Trophoblast cell (in vitro differentiated cells and primary cell): Measurements from ENCODE around the gene MST1.

Experiments used
- DNase-seq, 2 donors: peaks; one replicate each; pipeline ENCODE4 v3.0.0-alpha.2; 2016
- H2AFZ ChIP-seq: 2 replicates; pipeline ENCODE4 v1.6.1; 2013; ENCODE audit warnings: low read length, moderate library complexity, mild to moderate bottlenecking; ENCODE audit not compliant: insufficient read depth, poor library complexity
- H2AK5ac ChIP-seq: 2 replicates; pipeline ENCODE4 v1.6.1; 2013; ENCODE audit warnings: mild to moderate bottlenecking, low read length
- H2BK120ac ChIP-seq: 2 replicates; pipeline ENCODE4 v1.6.1; 2013; ENCODE audit warnings: low read length, mild to moderate bottlenecking, moderate library complexity; ENCODE audit not compliant: insufficient read depth, poor library complexity
- H2BK12ac ChIP-seq: 2 replicates; pipeline ENCODE4 v1.6.1; 2013; ENCODE audit warnings: mild to moderate bottlenecking, low read length, moderate library complexity
- H2BK5ac ChIP-seq: 2 replicates; pipeline ENCODE4 v1.6.1; 2013; ENCODE audit warnings: low read length, low read depth, moderate library complexity, mild to moderate bottlenecking; ENCODE audit not compliant: poor library complexity
- H3K14ac ChIP-seq: 2 replicates; pipeline ENCODE4 v1.6.1; 2013; ENCODE audit warnings: mild to moderate bottlenecking, low read length
- H3K18ac ChIP-seq: 2 replicates; pipeline ENCODE4 v1.6.1; 2013; ENCODE audit warnings: mild to moderate bottlenecking, low read length
- H3K23ac ChIP-seq: 2 replicates; pipeline ENCODE4 v1.6.1; 2013; ENCODE audit warnings: low read length
- H3K27ac ChIP-seq: 2 replicates; pipeline ENCODE4 v1.5.1; 2013; ENCODE audit warnings: low read depth, mild to moderate bottlenecking, inconsistent platforms, low read length, moderate library complexity
- H3K27me3 ChIP-seq: 2 replicates; pipeline ENCODE4 v1.6.1; 2013; ENCODE audit warnings: inconsistent platforms, mild to moderate bottlenecking, low read length, moderate library complexity; ENCODE audit not compliant: insufficient read depth
- H3K36me3 ChIP-seq, 2 experiments: 1 replicate in 1 of 2; 2 replicates in 1 of 2; pipeline ENCODE4 v1.6.1; 2013; ENCODE audit warnings: low read length in 2 of 2, mild to moderate bottlenecking in 2 of 2, moderate library complexity in 1 of 2; ENCODE audit not compliant: insufficient read depth in 2 of 2, control insufficient read depth in 1 of 2
- H3K4ac ChIP-seq: 2 replicates; pipeline ENCODE4 v1.6.1; 2013; ENCODE audit warnings: low read depth, mild to moderate bottlenecking, low read length, moderate library complexity
- H3K4me1 ChIP-seq, 2 experiments: 1 replicate in 1 of 2; 2 replicates in 1 of 2; pipeline ENCODE4 v1.6.1; 2013; ENCODE audit warnings: low read length in 2 of 2, mild to moderate bottlenecking in 2 of 2, moderate library complexity in 1 of 2; ENCODE audit not compliant: insufficient read depth in 2 of 2, control insufficient read depth in 1 of 2
- H3K4me2 ChIP-seq: 2 replicates; pipeline ENCODE4 v1.6.1; 2013; ENCODE audit warnings: inconsistent platforms, mild to moderate bottlenecking, low read length, moderate library complexity
- H3K4me3 ChIP-seq: 2 replicates; pipeline ENCODE4 v1.5.1; 2013; ENCODE audit warnings: mild to moderate bottlenecking, low read depth, low read length, inconsistent platforms
- H3K79me1 ChIP-seq: one replicate; pipeline ENCODE4 v1.6.1; 2013; ENCODE audit warnings: low read length
- H3K79me2 ChIP-seq: 2 replicates; pipeline ENCODE4 v1.6.1; 2013; ENCODE audit warnings: low read length, mild to moderate bottlenecking; ENCODE audit not compliant: control insufficient read depth, insufficient read depth, poor library complexity
- H3K9ac ChIP-seq: 2 replicates; pipeline ENCODE4 v1.6.1; 2013; ENCODE audit warnings: mild to moderate bottlenecking, low read length
- H3K9me3 ChIP-seq: 2 replicates; pipeline ENCODE4 v1.6.1; 2013; ENCODE audit warnings: low read depth, mild to moderate bottlenecking, control low read depth, inconsistent platforms, low read length; ENCODE audit not compliant: insufficient read depth
- H4K12ac ChIP-seq: 2 replicates; pipeline ENCODE4 v1.6.1; 2013; ENCODE audit warnings: low read depth, mild to moderate bottlenecking, low read length, moderate library complexity
- H4K8ac ChIP-seq: 2 replicates; pipeline ENCODE4 v1.6.1; 2013; ENCODE audit warnings: low read depth, mild to moderate bottlenecking, low read length, moderate library complexity
- H4K91ac ChIP-seq: one replicate; pipeline ENCODE4 v1.6.1; 2013; ENCODE audit warnings: low read depth, mild to moderate bottlenecking, low read length, moderate library complexity
- WGBS: extraction: QIAGEN DNeasy Blood & Tissue Kit; methylation state at CpG from one replicate; pipeline ENCODE4 v1.1.7; 2013; ENCODE audit warnings: missing lambda C conversion rate; ENCODE audit not compliant: insufficient read length, insufficient coverage; ENCODE audit errors: extremely low coverage; 5-methylcytosine and 5-hydroxymethylcytosine counted together

Gene MST1

DNA sequence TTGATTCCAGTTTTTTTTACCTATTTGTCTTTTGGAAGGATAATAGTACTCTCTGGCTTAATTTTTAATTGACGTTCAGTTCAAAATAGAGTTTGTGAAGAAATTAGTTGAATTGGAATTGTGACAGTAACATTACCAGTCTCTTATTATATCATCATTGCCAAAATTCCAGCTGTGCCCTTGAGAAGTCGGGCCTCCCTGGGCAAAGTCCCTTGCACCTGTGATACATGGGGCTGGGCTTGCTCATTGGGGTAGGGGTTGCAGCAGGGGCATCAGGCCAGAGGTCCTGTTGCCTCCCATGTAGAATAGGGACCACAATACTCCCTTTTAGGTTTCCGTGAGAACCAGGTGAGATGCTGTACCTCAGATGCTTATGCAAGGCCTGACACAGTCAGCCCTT is 43.0 kb downstream of the MST1 start:
- no peaks in the 10 kb centered on the region for H3K36me3 ChIP-seq
- no peak overlapping the region for H3K23ac ChIP-seq
- H2BK120ac ChIP-seq: no peak overlapping the region
- H3K79me1 ChIP-seq: no peaks in the 10 kb centered on the region
- no peaks in the 10 kb centered on the region for H3K79me2 ChIP-seq
- H3K4ac ChIP-seq: no peak overlapping the region
- no peak overlapping the region for H2BK5ac ChIP-seq
- no peak overlapping the region for H4K12ac ChIP-seq
- peaks cover 3% of the 10 kb centered on the region for H3K9me3 ChIP-seq
- peaks cover 6 to 10% of the 10 kb centered on the region in 2 experiments for H3K4me1 ChIP-seq
- H3K27ac ChIP-seq: no peak overlapping the region
- no peak for DNase-seq
- no CpG with 5 or more reads among the region's 3 CpGs for WGBS
- no peak overlapping the region for H3K14ac ChIP-seq
- no peak overlapping the region for H3K9ac ChIP-seq
- no peak overlapping the region for H2AFZ ChIP-seq
- H2AK5ac ChIP-seq: no peak overlapping the region
- H4K8ac ChIP-seq: no peak overlapping the region
- H3K18ac ChIP-seq: no peak overlapping the region
- H2BK12ac ChIP-seq: no peak overlapping the region
- H3K4me2 ChIP-seq: no peak overlapping the region
- no peak overlapping the region for H3K4me3 ChIP-seq
- H4K91ac ChIP-seq: no peak overlapping the region
- no peaks in the 10 kb centered on the region for H3K27me3 ChIP-seq

DNA sequence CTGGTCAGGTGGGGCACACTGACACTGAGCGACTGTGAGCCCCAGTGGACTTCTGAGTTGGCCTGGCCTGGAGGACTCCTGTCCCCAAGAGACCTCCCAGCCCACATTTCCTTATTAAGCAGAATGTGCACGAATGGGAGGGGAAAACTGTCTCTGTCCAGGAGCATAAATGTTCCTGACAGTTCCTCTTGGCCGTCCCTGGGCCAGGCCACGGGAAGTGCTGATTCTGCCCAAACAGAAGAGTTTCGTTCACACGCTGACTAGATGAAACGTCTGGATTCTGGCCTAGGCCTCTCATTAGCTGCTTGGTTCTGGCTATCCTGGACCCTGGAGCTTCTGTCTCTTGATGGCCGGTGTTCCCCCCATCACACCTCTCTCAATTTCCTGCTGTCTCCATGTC is 44.6 kb downstream of the MST1 start:
- H3K27me3 ChIP-seq: no peaks in the 10 kb centered on the region
- WGBS: no CpG with 5 or more reads among the region's 8 CpGs

GRCh38 chr3:49642708-49643145 is 46.5 kb downstream of the MST1 start:
- Histone ChIP-seq H3K14ac (no peak overlapping the region), H3K18ac (no peak overlapping the region), H3K4ac (no peak overlapping the region), H4K8ac (no peak overlapping the region), H3K36me3 (no peaks in the 10 kb centered on the region), H3K4me2 (no peak overlapping the region), H3K79me1 (no peaks in the 10 kb centered on the region), H3K79me2 (no peaks in the 10 kb centered on the region), H2BK120ac (no peak overlapping the region), H2AK5ac (no peak overlapping the region), H2BK12ac (no peak overlapping the region), H4K91ac (no peak overlapping the region), H3K23ac (no peak overlapping the region), H2AFZ (no peak overlapping the region), H3K4me3 (no peak overlapping the region), H3K9ac (no peak overlapping the region), H3K4me1 (no peaks in the 10 kb centered on the region), H3K9me3 (peaks cover 5% of the 10 kb centered on the region), H4K12ac (no peak overlapping the region), H3K27me3 (no peaks in the 10 kb centered on the region), H2BK5ac (no peak overlapping the region), H3K27ac (no peak overlapping the region)
- no CpG with 5 or more reads among the region's 9 CpGs for WGBS
- DNase-seq: no peak

More for the DNA sequence above, 44.6 kb downstream of the MST1 start:
- H2BK120ac ChIP-seq: no peak overlapping the region
- no peaks in the 10 kb centered on the region for H3K79me1 ChIP-seq
- H3K27ac ChIP-seq: no peak overlapping the region
- no peak overlapping the region for H3K14ac ChIP-seq
- H4K91ac ChIP-seq: no peak overlapping the region
- no peaks in the 10 kb centered on the region for H3K36me3 ChIP-seq
- H4K8ac ChIP-seq: no peak overlapping the region
- no peak overlapping the region for H2AK5ac ChIP-seq
- H3K4ac ChIP-seq: no peak overlapping the region
- H3K79me2 ChIP-seq: no peaks in the 10 kb centered on the region
- H2AFZ ChIP-seq: no peak overlapping the region
- H3K4me2 ChIP-seq: no peak overlapping the region
- H2BK12ac ChIP-seq: no peak overlapping the region
- H3K4me3 ChIP-seq: no peak overlapping the region
- DNase-seq: no peak
- no peak overlapping the region for H2BK5ac ChIP-seq
- no peak overlapping the region for H3K18ac ChIP-seq
- peaks cover 5% of the 10 kb centered on the region for H3K9me3 ChIP-seq
- no peak overlapping the region for H3K9ac ChIP-seq
- H4K12ac ChIP-seq: no peak overlapping the region
- peaks cover 4 to 5% of the 10 kb centered on the region in 2 experiments for H3K4me1 ChIP-seq
- no peak overlapping the region for H3K23ac ChIP-seq

- H2AK5ac ChIP-seq: no peak overlapping the region
- no peak overlapping the region for H3K14ac ChIP-seq
- H2AFZ ChIP-seq: no peak overlapping the region
- no peaks in the 10 kb centered on the region for H3K79me2 ChIP-seq
- H3K23ac ChIP-seq: no peak overlapping the region
- no peak overlapping the region for H3K4ac ChIP-seq
- DNase-seq: no peak
- no CpG with 5 or more reads among the region's 14 CpGs for WGBS
- no peak overlapping the region for H3K18ac ChIP-seq
- no peak overlapping the region for H2BK120ac ChIP-seq
- no peak overlapping the region for H2BK5ac ChIP-seq
- H3K4me3 ChIP-seq: no peak overlapping the region
- H4K91ac ChIP-seq: no peak overlapping the region
- no peak overlapping the region for H4K12ac ChIP-seq
- no peak overlapping the region for H3K27ac ChIP-seq
- no peak overlapping the region for H3K4me2 ChIP-seq
- no peak overlapping the region for H4K8ac ChIP-seq
- H3K36me3 ChIP-seq: no peaks in the 10 kb centered on the region
- no peaks in the 10 kb centered on the region for H3K79me1 ChIP-seq
- no peak overlapping the region for H2BK12ac ChIP-seq
- H3K9ac ChIP-seq: no peak overlapping the region
- peaks cover 5% of the 10 kb centered on the region for H3K9me3 ChIP-seq
- no peaks in the 10 kb centered on the region for H3K4me1 ChIP-seq
- no peaks in the 10 kb centered on the region for H3K27me3 ChIP-seq
These were observed 47.2 kb downstream of the MST1 start for GRCh38 chr3:49641921-49642707.
